Common myeloid progenitor, CD34-positive (primary cell): ENCODE data around the gene DOCK1.

Source experiments
- CTCF ChIA-PET: fragments of 350-600 bp; sonication (Branson Sonifier 250); formaldehyde crosslinking; loops from one replicate; lab custom pipeline; 2021; ENCODE audit warnings: antibody characterized with exemption; lab: Charles Lee
- POLR2A ChIA-PET: fragments of 350-600 bp; sonication (Branson Sonifier 250); formaldehyde crosslinking; loops from one replicate; lab custom pipeline; 2021; ENCODE audit warnings: antibody characterized with exemption; lab: Charles Lee
- DNase-seq, 3 donors: peaks; one replicate each; pipeline versions ENCODE4 v3.0.0 to v3.0.0-alpha.2; 2013
- H3K27ac ChIP-seq, 2 experiments: 1 replicate in 1 of 2; 2 replicates in 1 of 2; pipeline ENCODE4 v1.7.0; 2013; ENCODE audit warnings: inconsistent platforms in 2 of 2, low read length in 2 of 2, mild to moderate bottlenecking in 2 of 2, low read depth in 1 of 2, moderate library complexity in 1 of 2; ENCODE audit not compliant: severe bottlenecking in 2 of 2, insufficient read depth in 1 of 2, poor library complexity in 1 of 2
- H3K27me3 ChIP-seq, 5 experiments: replicated peaks in 2 of 5; 1 replicate in 3 of 5; 2 replicates in 2 of 5; pipeline versions ENCODE4 v1.6.1 to v1.7.0; 2013; ENCODE audit warnings: low read length in 4 of 5, mild to moderate bottlenecking in 2 of 5, moderate library complexity in 2 of 5, inconsistent platforms in 1 of 5; ENCODE audit not compliant: insufficient read depth in 5 of 5, control insufficient read depth in 4 of 5
- H3K36me3 ChIP-seq, 4 experiments: 1 replicate in 2 of 4; 2 replicates in 2 of 4; pipeline versions ENCODE4 v1.6.1 to v1.7.0; 2013; ENCODE audit warnings: low read length in 3 of 4, control low read depth in 1 of 4, mild to moderate bottlenecking in 1 of 4; ENCODE audit not compliant: control insufficient read depth in 4 of 4, insufficient read depth in 4 of 4
- H3K4me1 ChIP-seq, 4 experiments: 1 replicate in 3 of 4; 2 replicates in 1 of 4; pipeline versions ENCODE4 v1.6.1 to v1.7.1; 2013; ENCODE audit warnings: low read length in 3 of 4, mild to moderate bottlenecking in 3 of 4, control low read depth in 1 of 4, inconsistent platforms in 1 of 4, moderate library complexity in 1 of 4; ENCODE audit not compliant: control insufficient read depth in 4 of 4, insufficient read depth in 4 of 4; ENCODE audit errors: control extremely low read depth in 1 of 4
- H3K4me3 ChIP-seq, 7 experiments: 1 replicate in 4 of 7; 2 replicates in 3 of 7; pipeline versions ENCODE4 v1.5.1 to v1.7.0; 2013; ENCODE audit warnings: mild to moderate bottlenecking in 7 of 7, low read length in 6 of 7, moderate library complexity in 6 of 7, inconsistent platforms in 2 of 7, low read depth in 2 of 7, control low read depth in 1 of 7; ENCODE audit not compliant: insufficient read depth in 4 of 7, control insufficient read depth in 1 of 7; ENCODE audit errors: extremely low read depth in 1 of 7
- H3K9me3 ChIP-seq, 5 experiments: 1 replicate in 4 of 5; 2 replicates in 1 of 5; pipeline versions ENCODE4 v1.6.1 to v1.7.1; 2013; ENCODE audit warnings: low read length in 4 of 5, mild to moderate bottlenecking in 2 of 5, inconsistent platforms in 1 of 5, low read depth in 1 of 5, moderate library complexity in 1 of 5; ENCODE audit not compliant: control insufficient read depth in 4 of 5, insufficient read depth in 2 of 5; ENCODE audit errors: control extremely low read depth in 1 of 5
- WGBS: methylation state at CpG from one replicate; pipeline ENCODE4 v1.1.5; 2013; ENCODE audit not compliant: insufficient coverage; 5-methylcytosine and 5-hydroxymethylcytosine counted together

The DOCK1 gene

DNA sequence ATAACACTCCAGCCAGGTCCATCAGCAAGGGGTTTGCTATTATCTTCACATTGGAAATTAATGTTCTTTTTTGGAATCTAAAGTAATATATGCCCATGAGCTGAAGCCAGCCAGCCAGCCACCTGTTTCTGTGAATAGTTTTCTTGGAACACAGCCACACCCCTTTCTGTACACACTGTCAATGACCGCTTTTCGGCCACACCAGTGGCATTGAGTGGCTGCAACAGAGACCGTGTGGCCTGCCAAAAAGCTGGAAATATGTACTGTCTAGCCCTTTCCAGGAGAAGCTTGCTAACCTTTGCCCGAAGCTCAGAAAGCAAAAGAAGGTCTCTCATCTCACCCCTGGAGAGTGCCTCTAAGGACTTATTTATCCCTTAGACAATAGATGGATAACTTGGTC is 545.4 kb downstream of the DOCK1 start:
- Histone ChIP-seq H3K27me3 (no peaks in the 10 kb centered on the region), H3K4me1 (no peaks in the 10 kb centered on the region), H3K4me3 (no peak overlapping the region), H3K9me3 (no peaks in the 10 kb centered on the region), H3K27ac (no peak overlapping the region), H3K36me3 (peaks cover 3 to 23% (median 5%) of the 10 kb centered on the region in 4 experiments)
- WGBS, result 98% methylated on average over 4 of the region's 4 CpGs
- ChIA-PET POLR2A (no interaction called here), CTCF (no interaction called here)
- DNase-seq, result no peak

DNA sequence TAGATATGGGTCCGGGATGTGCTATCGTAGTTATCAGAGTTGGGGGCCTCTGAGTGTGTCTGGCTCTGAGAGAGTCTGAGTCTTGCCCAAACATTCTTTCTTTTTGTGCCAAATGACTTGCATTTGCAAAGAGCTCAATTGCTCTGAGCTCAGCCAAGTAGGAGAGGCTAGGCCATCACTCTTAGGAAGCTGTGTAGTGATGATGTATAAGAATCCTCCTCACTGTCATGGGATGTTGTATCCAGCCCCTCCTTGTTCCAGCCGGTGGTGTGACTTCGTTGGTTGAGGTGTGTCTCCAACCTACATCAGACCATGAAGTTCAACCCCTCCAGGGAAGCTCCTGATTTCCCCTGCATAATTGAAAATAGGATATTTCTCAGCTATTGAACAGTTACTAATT is 546.4 kb downstream of the DOCK1 start:
- no peaks in the 10 kb centered on the region for H3K4me1 ChIP-seq
- no peak overlapping the region for H3K27ac ChIP-seq
- no peak overlapping the region for H3K4me3 ChIP-seq
- no peaks in the 10 kb centered on the region for H3K9me3 ChIP-seq
- no peak for DNase-seq
- no peaks in the 10 kb centered on the region for H3K27me3 ChIP-seq
- peaks cover 3 to 22% (median 5%) of the 10 kb centered on the region in 4 experiments for H3K36me3 ChIP-seq
- ChIA-PET POLR2A (no interaction called here), CTCF (no interaction called here)
- WGBS, result 100% methylated on average over 3 of the region's 4 CpGs

DNA sequence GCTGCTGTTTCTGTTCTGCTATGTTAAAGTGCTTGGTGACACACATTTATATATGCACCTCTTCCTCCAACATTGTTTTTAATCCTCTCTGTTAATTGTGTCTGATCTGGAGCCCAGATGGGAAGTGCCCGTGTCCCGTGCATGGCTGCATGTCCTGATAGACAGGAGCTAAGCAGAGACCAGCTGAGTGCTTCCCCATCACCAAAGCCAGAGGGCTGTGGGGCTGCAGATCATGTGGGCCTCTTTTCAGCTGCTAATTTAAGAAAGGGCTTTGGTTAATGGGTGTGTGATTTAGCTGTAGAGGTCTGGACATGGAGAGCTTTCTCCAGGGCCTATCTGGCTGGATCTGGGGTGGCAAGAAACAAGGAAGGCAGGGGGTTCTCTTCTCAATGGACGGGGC is 547.3 kb downstream of the DOCK1 start:
- H3K27me3 ChIP-seq, result no peaks in the 10 kb centered on the region
- H3K27ac ChIP-seq, result no peak overlapping the region
- H3K36me3 ChIP-seq, result peaks cover 0 to 14% (median 5%) of the 10 kb centered on the region in 4 experiments
- no peak overlapping the region for H3K4me3 ChIP-seq
- ChIA-PET POLR2A (no interaction called here), CTCF (no interaction called here)
- DNase-seq, result no peak
- H3K9me3 ChIP-seq, result no peaks in the 10 kb centered on the region
- H3K4me1 ChIP-seq, result no peaks in the 10 kb centered on the region
- 93% methylated on average over 2 of the region's 3 CpGs for WGBS

DNA sequence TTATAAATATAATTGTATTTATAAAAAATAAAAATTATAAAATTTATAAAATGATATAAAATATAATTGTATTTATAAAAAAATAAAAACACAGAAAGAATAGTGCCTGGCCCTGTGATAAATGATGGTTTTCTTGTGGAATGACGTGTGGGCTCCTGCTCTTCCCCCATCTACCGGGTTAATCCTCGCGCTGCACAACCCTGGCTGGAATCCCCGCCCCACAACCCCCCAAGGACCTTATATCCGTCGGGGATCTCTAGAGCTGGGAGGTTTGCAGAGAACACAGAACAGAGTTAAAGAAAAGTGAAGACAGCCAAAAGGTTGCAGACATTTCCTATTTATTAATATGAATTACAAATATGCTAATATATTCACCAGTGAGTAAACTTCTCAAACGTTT is 548.5 kb downstream of the DOCK1 start:
- DNase-seq, result no peak
- H3K36me3 ChIP-seq, result peaks cover 0 to 4% (median 2%) of the 10 kb centered on the region in 4 experiments
- no peaks in the 10 kb centered on the region for H3K27me3 ChIP-seq
- H3K4me1 ChIP-seq, result no peaks in the 10 kb centered on the region
- CTCF ChIA-PET, result no interaction called here
- H3K4me3 ChIP-seq, result no peak overlapping the region
- 71% methylated on average over 1 of the region's 8 CpGs for WGBS
- POLR2A ChIA-PET, result no interaction called here
- H3K9me3 ChIP-seq, result no peaks in the 10 kb centered on the region
- no peak overlapping the region for H3K27ac ChIP-seq

DNA sequence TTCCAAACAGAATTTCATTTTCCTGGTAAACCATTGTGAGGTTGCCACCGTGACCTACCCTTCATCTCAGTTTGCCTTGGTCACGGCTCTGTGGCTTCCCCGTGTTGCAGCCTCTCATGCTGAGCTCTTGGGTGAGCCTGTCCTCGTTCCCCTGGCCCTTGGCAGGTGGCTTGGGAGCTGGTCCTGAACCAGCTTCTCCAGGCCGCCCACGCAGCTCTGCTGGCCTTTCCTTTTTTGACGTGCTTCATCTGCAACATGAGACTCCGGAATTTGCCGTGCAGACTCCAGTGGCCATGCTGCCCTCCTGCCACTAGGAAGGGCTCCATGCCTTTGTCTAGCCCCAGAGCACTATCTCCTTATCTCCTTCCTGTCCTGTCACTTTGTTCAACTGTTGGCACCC is 550.9 kb downstream of the DOCK1 start:
- H3K4me1 ChIP-seq, result no peaks in the 10 kb centered on the region
- POLR2A ChIA-PET, result no interaction called here
- H3K9me3 ChIP-seq, result peaks cover 0 to 9% (median 0%) of the 10 kb centered on the region in 5 experiments
- peaks cover 0 to 2% (median under 1%) of the 10 kb centered on the region in 4 experiments for H3K36me3 ChIP-seq
- H3K27me3 ChIP-seq, result no peaks in the 10 kb centered on the region
- no peak overlapping the region for H3K4me3 ChIP-seq
- DNase-seq, result no peak
- WGBS, result 92% methylated on average over 9 of the region's 9 CpGs
- CTCF ChIA-PET, result no interaction called here
- no peak overlapping the region for H3K27ac ChIP-seq

DNA sequence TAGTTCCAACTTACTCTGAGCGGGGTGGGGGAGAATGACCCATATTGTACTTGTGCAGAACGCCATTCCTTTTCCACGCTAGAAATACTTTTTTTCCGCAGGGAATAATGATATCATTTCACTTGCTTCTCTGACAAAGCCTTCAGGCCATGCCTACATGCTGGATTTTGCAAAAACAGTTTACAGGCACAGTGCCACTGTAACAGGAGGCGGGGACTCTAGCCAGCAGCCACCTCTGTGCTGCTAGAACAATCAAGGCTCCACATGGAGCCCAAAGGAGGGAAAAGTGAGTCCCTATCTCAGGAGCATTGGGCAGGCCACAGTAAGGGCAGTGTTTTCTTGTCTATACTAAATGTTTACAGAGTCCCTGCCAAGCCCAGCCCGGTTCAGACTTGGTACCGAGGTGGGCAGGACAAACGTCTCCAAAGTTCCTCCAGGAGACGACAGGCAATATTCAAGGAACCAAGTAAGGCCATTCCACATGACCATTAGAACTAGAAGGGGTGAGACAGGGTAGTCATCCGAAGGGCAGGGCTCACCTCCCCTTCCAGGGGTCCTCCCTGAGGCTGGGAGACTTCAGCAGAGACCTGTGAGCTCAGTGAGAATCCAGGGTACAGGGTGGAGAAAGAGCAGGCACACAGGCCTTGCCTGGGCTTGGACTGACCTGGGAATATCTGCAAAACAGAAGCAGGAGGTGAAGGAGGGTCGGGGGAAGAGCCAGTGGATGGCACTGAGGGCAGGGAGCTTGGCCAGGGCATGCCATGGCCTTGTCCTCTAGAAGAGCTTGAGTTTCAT is 553.0 kb downstream of the DOCK1 start:
- CTCF ChIA-PET, result no interaction called here

DNA sequence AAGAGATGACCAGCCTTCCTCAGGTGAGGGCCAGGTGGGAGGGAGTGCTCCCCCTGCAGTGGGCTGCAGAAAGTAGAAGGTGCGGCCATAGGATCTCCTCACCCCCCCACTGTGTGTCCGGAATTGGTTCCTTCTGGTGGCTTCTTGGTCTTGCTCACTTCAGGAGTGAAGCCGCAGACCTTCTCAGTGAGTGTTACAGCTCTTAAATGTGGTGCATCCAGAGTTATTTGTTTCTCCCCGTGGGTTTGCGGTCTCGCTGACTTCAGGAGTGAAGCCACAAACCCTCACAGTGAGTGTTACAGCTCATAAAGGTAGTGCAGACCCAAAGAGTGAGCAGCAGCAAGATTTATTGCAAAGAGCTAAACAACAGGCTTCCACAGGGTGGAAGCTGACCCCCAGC is 553.6 kb downstream of the DOCK1 start:
- CTCF ChIA-PET, result no interaction called here
- POLR2A ChIA-PET, result no interaction called here
- Histone ChIP-seq H3K27ac (no peak overlapping the region), H3K9me3 (peaks cover 0 to 9% (median 0%) of the 10 kb centered on the region in 5 experiments), H3K36me3 (no peaks in the 10 kb centered on the region), H3K27me3 (peaks cover 0 to 2% (median 0%) of the 10 kb centered on the region in 5 experiments), H3K4me3 (no peak overlapping the region), H3K4me1 (no peaks in the 10 kb centered on the region)
- DNase-seq, result no peak
- 99% methylated on average over 6 of the region's 6 CpGs for WGBS

More for the DNA sequence above, 553.0 kb downstream of the DOCK1 start:
- H3K27ac ChIP-seq, result no peak overlapping the region
- WGBS, result 94% methylated on average over 11 of the region's 11 CpGs
- H3K27me3 ChIP-seq, result no peaks in the 10 kb centered on the region
- H3K4me1 ChIP-seq, result no peaks in the 10 kb centered on the region
- H3K36me3 ChIP-seq, result no peaks in the 10 kb centered on the region
- peaks cover 0 to 9% (median 0%) of the 10 kb centered on the region in 5 experiments for H3K9me3 ChIP-seq
- H3K4me3 ChIP-seq, result no peak overlapping the region
- POLR2A ChIA-PET, result no interaction called here
- no peak for DNase-seq
